Effector CD4-positive, alpha-beta T cell (primary cell): ENCODE results near the gene VIP. TPM values are rescaled to one million over a fixed set of nuclear protein-coding genes. Genes with fewer than 3 reads are reported as not detected.
"Not testable (repeated sequence)": the region's sequence is repeated elsewhere in the genome, so short reads cannot be mapped to it uniquely, and the experiment has no call there.

ENCODE experiments used
- DNase-seq: peaks from one replicate; pipeline ENCODE4 v3.0.0-alpha.2; 2020
- total RNA-seq: gene quantifications from one replicate; lab custom pipeline; 2026; lab: John Stamatoyannopoulos, UW

Gene VIP
- not detected for total RNA-seq

DNA sequence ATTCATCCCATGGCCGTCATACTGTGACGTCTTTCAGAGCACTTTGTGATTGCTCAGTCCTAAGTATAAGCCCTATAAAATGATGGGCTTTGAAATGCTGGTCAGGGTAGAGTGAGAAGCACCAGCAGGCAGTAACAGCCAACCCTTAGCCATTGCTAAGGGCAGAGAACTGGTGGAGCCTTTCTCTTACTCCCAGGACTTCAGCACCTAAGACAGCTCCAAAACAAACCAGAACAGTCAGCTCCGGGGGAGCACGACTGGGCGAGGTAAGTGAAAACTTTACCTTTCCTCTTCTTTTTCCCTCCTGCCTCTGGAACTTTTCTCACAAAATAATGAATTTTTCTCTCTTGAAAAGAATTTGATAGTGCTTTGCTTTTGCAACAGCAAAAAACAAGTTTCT, at the start of gene VIP:
TSS of gene VIP (plus strand) at position 104 of the 400 bp plus-strand sequence. CDS start 1,381 bp downstream, outside the sequence.
- DNase-seq = no peak

GRCh38 chr6:152701081-152701862, 49.3 kb upstream of the VIP start:
- DNase-seq = no peak

- no peak for DNase-seq
These were observed 48.7 kb upstream of the VIP start for GRCh38 chr6:152701863-152702401.

GRCh38 chr6:152703750-152704149, 46.8 kb upstream of the VIP start:
- DNase-seq = not testable (repeated sequence)

- DNase-seq = no peak
These were observed 45.3 kb upstream of the VIP start for GRCh38 chr6:152705327-152705726.

DNA sequence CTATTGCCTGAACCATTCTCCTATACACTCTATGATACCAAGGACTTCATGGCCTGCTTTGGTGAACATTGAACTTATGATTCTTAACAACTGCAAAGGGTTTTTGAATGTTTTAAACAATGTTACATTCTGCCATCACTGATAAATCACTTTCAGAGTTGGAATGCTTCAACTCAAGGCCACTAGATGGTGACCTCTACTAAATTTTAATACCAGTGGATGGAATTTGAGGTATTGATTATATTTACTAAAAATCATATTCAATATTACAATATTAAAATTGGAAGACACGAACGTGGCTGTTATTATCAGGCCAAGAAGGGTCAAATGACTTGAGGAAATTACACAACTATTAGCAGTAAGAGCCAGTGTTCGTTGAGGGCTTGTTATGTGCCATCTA, 34.3 kb upstream of the VIP start:
- DNase-seq = no peak

DNA sequence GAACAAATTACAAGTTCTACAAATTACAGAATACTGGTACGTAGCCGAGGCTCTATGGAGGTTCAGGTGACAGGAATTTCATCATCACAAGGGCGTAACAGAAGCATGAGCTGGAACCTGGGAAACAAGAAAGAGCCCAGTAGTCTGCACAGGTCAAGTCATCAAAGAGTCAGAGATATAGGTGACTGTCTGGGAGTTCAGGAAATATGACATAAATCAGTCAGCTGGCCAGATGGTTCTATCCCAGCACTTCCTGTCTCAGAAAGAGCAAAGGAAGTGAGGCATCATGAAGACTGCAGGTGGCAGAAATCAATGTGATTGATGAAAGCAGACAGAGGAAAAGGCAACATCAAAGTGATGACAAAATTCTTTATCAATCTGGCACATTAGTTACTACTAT, 29.6 kb upstream of the VIP start:
- no peak for DNase-seq

DNA sequence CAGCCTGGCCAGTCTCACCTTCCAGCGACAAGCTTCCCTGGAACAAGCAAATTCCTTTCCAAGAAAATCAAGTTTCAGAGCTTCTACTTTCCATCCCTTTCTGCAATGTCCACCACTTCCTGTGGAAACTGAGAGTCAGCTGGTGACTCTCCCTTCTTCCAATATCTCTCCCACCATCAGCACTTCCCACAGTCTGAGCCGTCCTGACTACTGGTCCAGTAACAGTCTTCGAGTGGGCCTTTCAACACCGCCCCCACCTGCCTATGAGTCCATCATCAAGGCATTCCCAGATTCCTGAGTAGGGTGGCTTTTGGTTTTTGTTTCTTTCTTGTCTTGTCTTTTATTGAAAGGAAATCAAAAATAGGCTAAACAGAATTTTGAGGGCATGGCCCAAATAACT, 28.6 kb upstream of the VIP start:
- DNase-seq = no peak

DNA sequence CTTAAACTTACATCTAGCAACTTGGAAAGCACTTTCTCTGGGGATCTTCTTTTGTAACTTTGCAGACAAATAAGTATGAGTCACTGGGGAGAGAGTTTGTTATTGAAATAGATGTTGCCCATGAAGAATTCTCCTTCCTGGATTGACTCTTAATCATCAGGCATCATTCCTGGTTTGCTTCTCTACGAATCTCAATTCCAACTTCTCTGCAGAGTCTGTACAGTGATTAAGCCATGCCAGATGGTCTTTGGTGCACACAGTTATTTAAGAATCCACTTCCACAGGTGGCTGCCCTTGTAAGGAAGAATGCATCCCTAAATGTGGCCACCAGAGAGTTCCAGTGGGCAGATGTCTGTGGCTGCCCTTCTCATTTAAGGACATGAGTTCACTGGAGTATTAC, 27.2 kb upstream of the VIP start:
- DNase-seq = no peak

DNA sequence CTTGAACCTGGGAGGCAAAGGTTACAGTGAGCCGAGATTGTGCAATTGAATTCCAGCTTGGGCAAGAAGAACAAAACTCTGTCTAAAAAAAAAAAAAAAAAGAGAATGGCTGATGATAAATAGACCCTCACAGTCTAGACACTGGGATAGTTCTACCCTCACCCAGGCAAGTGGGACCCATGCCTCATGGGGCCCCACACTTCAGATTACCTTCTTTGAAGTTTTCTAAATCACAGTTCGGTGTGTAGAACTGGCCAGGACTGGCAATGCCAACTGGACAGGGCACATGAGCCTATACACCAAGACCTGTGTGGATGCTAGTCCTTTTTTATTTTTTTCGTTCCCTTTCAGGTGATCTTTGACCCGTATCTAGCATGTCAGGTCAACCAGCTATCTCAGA, 24.3 kb upstream of the VIP start:
- DNase-seq = no peak

DNA sequence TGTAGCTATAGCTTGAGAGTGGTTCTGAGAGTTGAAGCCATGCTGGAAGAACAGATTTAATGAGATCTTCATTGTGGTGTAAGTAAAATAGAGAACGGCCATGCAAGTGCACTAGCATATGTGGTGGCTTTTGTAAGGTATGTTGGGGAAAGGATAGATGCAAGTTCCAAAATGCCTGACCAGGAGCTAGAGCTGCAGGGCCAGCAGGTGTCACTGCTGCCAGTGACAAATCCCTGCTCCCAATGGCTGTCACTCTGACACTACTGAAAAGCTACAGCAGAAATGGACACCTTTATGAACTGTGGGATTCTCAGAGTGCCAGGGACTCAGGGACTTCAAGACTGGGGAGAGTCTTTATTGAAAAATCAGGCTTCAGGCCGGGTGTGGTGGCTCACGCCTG, 23.1 kb upstream of the VIP start:
- no peak for DNase-seq

DNA sequence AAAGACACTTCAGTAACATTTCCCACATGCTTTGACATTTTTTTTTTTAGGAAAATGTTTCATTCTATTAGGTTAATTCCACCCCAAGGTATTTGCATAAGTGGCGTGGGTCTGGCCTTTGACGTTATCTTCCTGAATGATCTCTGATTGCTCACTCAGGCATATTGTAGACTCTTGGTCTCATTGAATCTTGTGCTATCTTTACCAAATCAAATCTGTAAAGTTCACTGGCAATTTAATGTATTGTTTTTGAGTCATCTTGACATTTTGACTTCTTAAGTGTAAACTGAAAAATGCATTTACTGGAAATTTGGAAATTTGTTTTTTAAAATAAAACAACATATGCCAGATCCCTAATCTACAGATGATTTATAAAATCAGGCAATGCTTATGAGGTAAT, 16.0 kb upstream of the VIP start:
- no peak for DNase-seq

- no peak for DNase-seq
These were observed 13.8 kb upstream of the VIP start for GRCh38 chr6:152736687-152737273.

- DNase-seq = no peak
These were observed 5.0 kb upstream of the VIP start for GRCh38 chr6:152745509-152746171.

DNA sequence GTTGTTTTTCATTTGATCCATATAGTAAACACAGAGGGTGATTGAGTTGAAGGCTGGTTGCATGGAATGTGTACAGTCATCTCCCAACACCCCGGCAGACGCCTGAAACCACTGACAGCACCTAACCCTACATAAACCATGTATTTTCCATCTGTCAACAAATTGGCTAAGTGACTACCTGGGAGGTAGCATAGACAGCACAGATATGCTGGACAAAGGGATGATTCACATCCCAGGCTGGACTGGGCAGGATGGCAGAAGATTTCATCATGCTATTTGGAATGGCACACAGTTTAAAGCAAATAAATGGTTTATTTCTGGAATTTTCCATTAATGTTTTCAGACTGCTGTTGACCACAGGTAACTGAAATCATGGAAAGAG, 4.4 kb upstream of the VIP start:
- DNase-seq = no peak

DNA sequence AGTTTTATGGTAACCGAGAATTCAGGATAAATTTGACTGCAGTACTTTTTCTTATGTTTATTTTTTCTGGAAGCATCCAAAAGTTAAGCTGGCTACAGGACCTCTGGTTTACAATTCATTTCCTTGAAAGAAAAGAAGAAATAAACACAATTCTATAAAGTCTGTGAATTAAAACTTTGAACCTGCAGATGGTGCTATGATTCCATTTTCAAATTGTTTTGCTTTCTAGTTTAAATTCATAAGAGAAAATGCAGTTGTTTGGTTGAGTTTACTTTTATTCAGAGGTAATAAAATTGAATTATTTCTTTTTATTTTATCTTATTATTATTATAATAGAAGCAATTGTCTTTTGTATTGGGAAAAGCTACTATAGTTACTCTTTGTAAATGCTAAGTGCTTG, 1.8 kb upstream of the VIP start:
- DNase-seq = no peak

GRCh38 chr6:152749336-152749735, 1.3 kb upstream of the VIP start:
- no peak for DNase-seq

- no peak for DNase-seq
These were observed 14.7 kb downstream of the VIP start for GRCh38 chr6:152765331-152765730.

GRCh38 chr6:152769159-152769558, 18.6 kb downstream of the VIP start:
- DNase-seq = no peak

GRCh38 chr6:152769993-152770392, 19.4 kb downstream of the VIP start:
- DNase-seq = no peak

GRCh38 chr6:152771061-152771687, 20.6 kb downstream of the VIP start:
- DNase-seq = no peak

DNA sequence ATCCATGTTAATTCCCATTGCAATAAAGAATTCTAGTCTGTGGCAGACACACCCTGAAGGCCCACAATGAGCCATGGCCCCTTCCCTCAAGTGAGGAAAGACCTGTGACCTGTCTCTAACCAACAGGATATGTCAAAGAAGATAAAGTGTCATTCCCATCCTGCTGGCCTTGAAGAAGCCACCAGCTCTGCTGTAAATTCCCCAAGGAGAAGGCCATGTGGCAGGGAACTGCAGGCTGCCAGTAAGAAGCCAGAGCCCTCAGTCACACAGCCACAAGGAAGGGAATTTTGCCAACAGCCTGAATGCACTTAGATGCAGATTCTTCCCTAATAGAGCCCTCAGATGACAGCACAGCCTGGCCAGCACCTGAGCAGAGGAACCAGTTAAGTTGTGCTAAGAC, 24.8 kb downstream of the VIP start:
- no peak for DNase-seq

DNA sequence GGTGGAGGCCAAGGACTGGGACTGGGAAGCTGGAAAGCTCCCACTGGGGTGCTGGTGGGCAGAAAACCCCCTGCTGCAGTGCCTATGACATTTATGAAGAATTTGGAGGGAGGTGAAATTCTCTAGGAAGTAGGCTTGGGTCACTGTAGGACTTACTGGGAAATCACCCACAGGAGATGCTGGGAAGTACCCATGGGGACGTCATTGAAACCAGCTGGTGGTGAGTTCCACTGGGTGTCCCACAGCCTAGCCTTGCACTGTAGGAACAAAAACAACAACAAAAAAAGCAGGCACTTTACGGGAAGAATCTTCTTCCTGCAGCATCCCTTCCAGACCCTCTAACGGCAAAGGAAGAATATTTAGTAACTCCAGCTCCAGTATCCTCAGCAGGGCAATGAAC, 26.2 kb downstream of the VIP start:
- DNase-seq = no peak
